Loucy (cell line): ENCODE results near the gene PAX3.
"Not testable (repeated sequence)": the region's sequence is repeated elsewhere in the genome, so short reads cannot be mapped to it uniquely, and the experiment has no call there.

Experiments used
- H2AFZ ChIP-seq: fragments of 200-600 bp; sonication (generic); 2 replicates; pipeline ENCODE4 v1.6.0; 2016; ENCODE audit warnings: antibody characterized with exemption, mild to moderate bottlenecking, low read length, moderate library complexity
- H3F3A ChIP-seq: fragments of 200-600 bp; 2 replicates; pipeline ENCODE4 v1.6.0; 2016; ENCODE audit warnings: antibody characterized with exemption, low read depth, mild to moderate bottlenecking
- H3K27me3 ChIP-seq: fragments of 200-600 bp; sonication (generic); 2 replicates; pipeline ENCODE4 v1.6.1; 2014; ENCODE audit warnings: low read length, mild to moderate bottlenecking; ENCODE audit not compliant: insufficient read depth, poor library complexity, severe bottlenecking
- H3K36me3 ChIP-seq: fragments of 200-600 bp; sonication (generic); 2 replicates; pipeline ENCODE4 v1.6.1; 2016; ENCODE audit warnings: low read length; ENCODE audit not compliant: insufficient read depth
- H3K4me1 ChIP-seq: fragments of 200-600 bp; sonication (generic); 2 replicates; pipeline ENCODE4 v1.5.1; 2014; ENCODE audit warnings: low read length, mild to moderate bottlenecking; ENCODE audit not compliant: insufficient read depth, poor library complexity, severe bottlenecking
- H3K4me2 ChIP-seq: fragments of 200-600 bp; sonication (generic); 2 replicates; pipeline ENCODE4 v1.6.0; 2014; ENCODE audit warnings: antibody characterized with exemption, low read length, low read depth, mild to moderate bottlenecking; ENCODE audit not compliant: poor library complexity, severe bottlenecking
- H3K4me3 ChIP-seq: fragments of 200-600 bp; sonication (generic); 2 replicates; pipeline ENCODE4 v1.5.1; 2014; ENCODE audit warnings: low read length, mild to moderate bottlenecking, mixed read lengths; ENCODE audit not compliant: poor library complexity, severe bottlenecking
- H3K79me2 ChIP-seq: fragments of 200-600 bp; sonication (generic); 2 replicates; pipeline ENCODE4 v1.6.1; 2014; ENCODE audit warnings: low read length; ENCODE audit not compliant: insufficient read depth
- H3K9ac ChIP-seq: fragments of 200-600 bp; sonication (generic); 2 replicates; pipeline ENCODE4 v1.6.0; 2014; ENCODE audit warnings: mild to moderate bottlenecking, low read depth, low read length, moderate library complexity; ENCODE audit not compliant: poor library complexity, severe bottlenecking
- H3K9me2 ChIP-seq: fragments of 200-600 bp; sonication (generic); replicated peaks from 2 replicates; pipeline ENCODE4 v1.6.1; 2016; ENCODE audit warnings: low read depth, low read length, mixed read lengths
- H3K9me3 ChIP-seq: fragments of 200-600 bp; sonication (generic); 2 replicates; pipeline ENCODE4 v1.6.1; 2014; ENCODE audit warnings: mild to moderate bottlenecking, antibody characterized with exemption, low read length, low read depth; ENCODE audit not compliant: insufficient read depth
- H4K20me1 ChIP-seq: fragments of 200-600 bp; sonication (generic); 2 replicates; pipeline ENCODE4 v1.6.0; 2014; ENCODE audit warnings: antibody characterized with exemption, low read length, mild to moderate bottlenecking; ENCODE audit not compliant: insufficient read depth, poor library complexity, severe bottlenecking
- CTCF ChIP-seq: fragments of 200-600 bp; sonication (generic); conservative IDR thresholded peaks from 2 replicates; pipeline ENCODE4 v1.5.1; 2014; ENCODE audit warnings: mild to moderate bottlenecking, antibody characterized with exemption, low read length
- EZH2phosphoT487 ChIP-seq: fragments of 200-600 bp; IDR thresholded peaks from 2 replicates; pipeline ENCODE4 v1.6.1; 2018; ENCODE audit warnings: antibody characterized with exemption, mild to moderate bottlenecking, moderate library complexity, borderline replicate concordance

Gene PAX3

GRCh38 chr2:222160944-222161343, 137.9 kb downstream of the PAX3 start:
- no peaks in the 10 kb centered on the region for H3K27me3 ChIP-seq
- H4K20me1 ChIP-seq: no peaks in the 10 kb centered on the region
- TF ChIP-seq CTCF (no peak), EZH2phosphoT487 (no peak)
- H3K36me3 ChIP-seq: no peaks in the 10 kb centered on the region
- no peaks in the 10 kb centered on the region for H3K4me1 ChIP-seq
- no peaks in the 10 kb centered on the region for H3K9me2 ChIP-seq
- no peak overlapping the region for H3K4me2 ChIP-seq
- no peak overlapping the region for H3K9ac ChIP-seq
- no peak overlapping the region for H3K4me3 ChIP-seq
- no peaks in the 10 kb centered on the region for H3K9me3 ChIP-seq
- H3K79me2 ChIP-seq: no peaks in the 10 kb centered on the region
- H3F3A ChIP-seq: no peaks in the 10 kb centered on the region
- no peak overlapping the region for H2AFZ ChIP-seq

GRCh38 chr2:222160125-222160524, 138.7 kb downstream of the PAX3 start:
- H4K20me1 ChIP-seq: no peaks in the 10 kb centered on the region
- H2AFZ ChIP-seq: no peak overlapping the region
- no peak overlapping the region for H3K4me3 ChIP-seq
- no peaks in the 10 kb centered on the region for H3K9me2 ChIP-seq
- no peaks in the 10 kb centered on the region for H3K27me3 ChIP-seq
- H3K36me3 ChIP-seq: no peaks in the 10 kb centered on the region
- no peak overlapping the region for H3K4me2 ChIP-seq
- TF ChIP-seq EZH2phosphoT487 (no peak), CTCF (no peak)
- no peaks in the 10 kb centered on the region for H3K9me3 ChIP-seq
- no peaks in the 10 kb centered on the region for H3F3A ChIP-seq
- H3K9ac ChIP-seq: no peak overlapping the region
- H3K4me1 ChIP-seq: no peaks in the 10 kb centered on the region
- H3K79me2 ChIP-seq: no peaks in the 10 kb centered on the region

- Histone ChIP-seq H3K9ac (no peak overlapping the region), H3K27me3 (no peaks in the 10 kb centered on the region)
These were observed 139.6 kb downstream of the PAX3 start for GRCh38 chr2:222159221-222159620.

GRCh38 chr2:222155003-222155664, 143.7 kb downstream of the PAX3 start:
- H3K27me3 ChIP-seq, H3K4me1 ChIP-seq, H4K20me1 ChIP-seq, H3K79me2 ChIP-seq, H3K4me3 ChIP-seq, H2AFZ ChIP-seq, H3K4me2 ChIP-seq, H3F3A ChIP-seq, H3K9me2 ChIP-seq, H3K36me3 ChIP-seq, H3K9me3 ChIP-seq, H3K9ac ChIP-seq: not testable (repeated sequence)

More at GRCh38 chr2:222159221-222159620, 139.6 kb downstream of the PAX3 start:
- Histone ChIP-seq H3K4me2 (no peak overlapping the region), H3K9me3 (no peaks in the 10 kb centered on the region), H2AFZ (no peak overlapping the region), H3K4me3 (no peak overlapping the region), H3K9me2 (no peaks in the 10 kb centered on the region), H3F3A (no peaks in the 10 kb centered on the region), H3K79me2 (no peaks in the 10 kb centered on the region), H3K36me3 (no peaks in the 10 kb centered on the region), H3K4me1 (no peaks in the 10 kb centered on the region), H4K20me1 (no peaks in the 10 kb centered on the region)
- no peak for TF ChIP-seq CTCF
- TF ChIP-seq EZH2phosphoT487: no peak
